Activated CD4-positive, alpha-beta T cell treated with anti-CD3 and anti-CD28 coated beads, Interleukin-2, amount 50 U/mL, for 1 hour (primary cell): ENCODE measurements around the gene SEMA4G.

Experiments used
- DNase-seq: peaks from one replicate; pipeline ENCODE4 v3.0.0-alpha.2; 2020

The SEMA4G gene

DNA sequence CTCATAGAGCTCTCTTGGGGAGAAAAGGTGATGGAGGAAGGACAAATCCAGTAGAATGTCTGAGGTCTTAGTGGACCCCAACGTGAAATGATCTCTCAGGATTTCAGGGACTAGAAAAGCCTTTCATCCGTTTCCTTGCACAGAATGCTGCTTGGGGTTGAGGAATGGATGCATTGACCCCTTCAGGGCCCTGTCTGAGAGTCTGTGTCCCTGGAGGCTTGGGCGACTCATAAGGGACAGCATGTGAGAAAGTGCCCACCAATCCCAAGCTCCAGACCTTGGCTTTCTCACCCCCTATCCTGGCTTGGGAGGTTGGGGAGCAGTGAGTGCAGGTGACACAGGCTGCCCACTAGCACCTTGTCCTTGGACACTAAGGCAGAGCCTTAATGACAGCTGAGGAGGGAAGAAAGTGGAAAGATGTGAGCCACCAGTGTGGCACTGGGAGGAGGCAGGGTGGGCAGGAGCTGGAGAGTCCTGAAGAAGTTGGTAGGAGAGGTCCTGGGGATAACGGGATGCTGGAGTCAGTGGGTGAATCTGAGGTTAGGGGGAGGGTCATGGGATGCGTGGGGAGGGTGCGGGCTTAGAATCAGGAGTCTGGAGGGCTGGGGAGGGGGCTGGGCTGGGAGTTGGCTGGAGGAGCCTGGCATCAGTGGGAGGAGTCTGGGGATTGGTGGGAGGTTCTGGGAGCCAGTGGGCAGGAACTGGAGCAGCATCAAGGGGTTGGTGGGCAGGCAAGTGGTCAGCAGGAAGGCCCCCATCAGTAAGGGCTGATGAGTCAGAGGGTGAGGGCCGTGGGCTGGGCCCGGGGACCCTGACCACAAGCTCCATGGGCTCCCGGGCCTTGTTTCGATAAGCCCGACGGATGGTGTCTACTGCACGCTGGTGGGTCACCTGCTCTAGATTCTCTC, 38.9 kb downstream of the SEMA4G start:
- DNase-seq: no peak

DNA sequence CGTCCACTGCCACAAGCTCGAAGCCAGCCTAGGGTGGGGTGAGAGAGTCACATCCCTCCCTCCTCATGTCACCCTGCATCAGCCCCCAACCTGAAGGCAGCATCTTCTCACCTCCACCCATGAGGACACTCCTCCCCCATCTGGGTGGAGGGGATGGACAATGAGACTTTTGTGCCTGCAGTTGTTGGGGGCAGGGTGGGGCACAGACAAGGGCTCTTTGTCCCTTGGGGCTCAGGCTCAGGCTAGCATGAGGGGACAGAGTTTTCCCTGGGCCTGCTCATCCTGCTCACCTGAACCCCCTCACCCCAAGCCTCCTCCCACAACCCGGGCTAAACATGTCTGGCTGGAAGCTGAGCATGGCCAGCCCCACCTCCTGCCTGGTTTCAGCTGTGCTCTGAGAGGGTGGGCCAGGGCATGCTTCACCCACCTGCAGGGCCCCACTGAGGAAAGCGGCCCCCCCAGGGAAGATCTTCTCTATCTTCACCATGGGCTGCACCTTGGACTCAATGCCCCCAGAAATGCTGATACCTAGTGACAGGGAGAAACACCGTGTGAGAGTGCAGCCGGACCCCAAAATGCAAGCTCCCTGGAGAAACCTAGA, 39.6 kb downstream of the SEMA4G start:
- no peak for DNase-seq

DNA sequence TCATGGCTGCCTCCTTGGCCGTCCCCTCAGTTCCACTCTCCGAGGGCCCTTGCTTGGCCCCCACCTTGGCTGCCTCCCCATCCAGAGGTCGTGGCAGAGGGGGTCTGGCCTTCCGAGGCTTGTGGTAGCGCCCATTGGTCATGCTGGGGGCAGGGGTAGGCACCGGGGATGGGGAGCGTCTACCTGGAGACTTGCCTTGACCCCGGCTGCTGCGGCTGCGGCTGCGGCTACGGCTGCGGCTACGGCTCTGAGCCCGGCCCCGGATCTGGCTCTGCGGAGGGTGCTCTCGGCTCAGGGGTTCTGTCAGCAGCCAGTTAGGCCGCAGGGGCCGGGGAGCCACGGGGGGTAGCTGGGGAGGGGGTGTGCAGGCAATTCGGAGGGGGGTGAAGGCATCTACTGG, 41.0 kb downstream of the SEMA4G start:
- no peak for DNase-seq

DNA sequence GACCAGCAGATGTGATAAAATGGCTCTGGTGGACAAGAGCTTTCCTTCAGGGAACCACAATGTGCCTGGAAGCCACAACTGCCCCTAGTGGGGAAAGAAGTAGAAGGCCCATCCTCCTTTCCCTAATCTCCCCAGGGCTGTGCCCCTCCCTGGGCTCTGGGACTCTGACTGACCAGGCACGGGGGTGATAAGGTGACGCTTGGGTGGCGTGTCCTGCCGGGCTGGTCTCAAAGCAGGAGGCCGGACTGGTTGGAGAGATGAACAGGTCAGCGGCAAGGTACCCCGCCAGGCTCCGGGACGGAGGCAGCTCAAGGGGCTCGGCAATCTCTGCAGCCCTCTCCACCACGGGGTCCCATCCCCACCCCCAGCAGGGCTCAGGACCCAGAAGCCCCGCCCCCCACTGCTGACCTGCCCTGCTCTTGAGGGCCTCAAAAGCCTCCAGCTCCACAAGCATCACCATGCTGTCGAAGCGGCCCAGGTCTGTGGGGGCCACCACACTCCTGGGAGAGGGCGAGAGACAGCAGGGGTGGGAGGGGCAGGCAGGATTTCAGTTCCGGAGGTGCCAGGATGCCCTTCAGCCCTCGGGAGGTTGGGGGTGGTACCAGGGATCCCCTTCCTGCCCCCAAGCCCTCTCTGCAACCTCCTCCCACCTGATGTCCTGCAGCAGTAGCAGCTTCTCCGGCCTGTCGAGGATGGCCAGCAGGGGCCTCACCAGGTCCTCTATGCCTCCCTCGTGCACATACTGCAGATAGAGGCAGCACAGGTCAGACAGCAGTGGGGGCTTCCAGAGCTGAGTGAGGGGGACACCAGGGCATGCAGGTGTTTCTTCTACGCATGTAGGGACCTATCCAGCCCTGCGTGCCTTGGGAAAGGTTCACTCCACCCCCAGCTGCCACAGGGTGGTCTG, 42.5 kb downstream of the SEMA4G start:
- DNase-seq: no peak

DNA sequence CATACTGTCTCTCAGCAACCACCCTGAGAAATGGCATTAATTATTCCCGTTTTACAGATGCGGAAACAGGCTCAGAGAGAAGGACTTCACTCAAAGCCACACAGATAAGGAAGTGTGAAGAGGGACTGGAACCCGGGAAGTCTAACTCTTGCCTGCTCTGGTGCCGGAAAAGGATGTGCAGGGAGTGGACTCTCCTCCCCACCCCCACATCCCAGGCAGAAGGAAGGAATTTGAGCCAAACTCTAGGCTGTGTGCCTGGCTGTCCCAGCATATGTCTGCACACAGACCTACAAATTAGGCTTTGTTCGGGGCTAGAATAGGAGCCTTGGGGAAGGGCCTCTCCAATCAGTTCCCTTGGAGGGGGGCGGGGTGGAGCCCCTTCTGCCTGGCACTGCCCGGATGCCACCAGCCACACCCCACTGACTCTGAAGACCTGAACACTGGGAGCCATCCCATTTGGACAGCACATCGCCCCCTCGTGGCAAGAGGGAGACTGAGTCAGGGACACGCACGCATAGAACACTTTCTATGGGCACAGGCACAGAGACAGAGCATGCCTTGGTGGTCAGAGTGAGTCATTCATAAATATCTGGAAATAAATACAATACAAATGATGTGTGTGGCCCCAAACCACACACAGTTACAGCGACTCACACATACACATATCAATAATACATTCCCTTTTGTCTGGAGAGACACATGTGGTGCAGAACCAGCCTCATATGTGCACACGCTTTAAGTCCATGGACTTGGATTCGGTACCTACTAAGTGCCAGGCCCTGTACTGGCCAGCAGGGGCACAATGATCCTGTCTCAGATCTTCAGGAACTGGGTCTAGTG, 43.4 kb downstream of the SEMA4G start:
- peak; percentile 74 for DNase-seq

DNA sequence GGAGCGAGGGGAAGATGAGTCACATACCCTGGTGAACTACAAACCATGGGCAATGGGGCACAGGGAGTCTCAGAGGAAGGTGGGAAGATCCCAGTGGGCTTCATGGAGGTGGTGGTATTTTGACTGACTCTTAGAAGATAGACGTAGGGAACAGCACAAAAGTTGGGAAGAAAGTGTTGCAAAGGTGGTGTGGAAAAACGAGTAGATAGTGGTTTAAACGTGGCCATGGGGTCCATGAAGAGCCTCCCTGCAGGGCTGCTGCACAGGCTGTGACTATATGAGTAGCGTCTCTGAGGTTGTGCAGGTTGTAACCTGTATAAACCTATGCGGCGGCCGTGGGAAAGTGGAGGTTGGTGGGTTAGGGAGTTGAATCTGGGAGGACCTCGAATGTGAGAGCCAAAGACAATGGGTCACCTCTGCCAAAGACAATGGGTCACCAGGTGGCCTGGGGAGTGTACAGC, 44.1 kb downstream of the SEMA4G start:
- no peak for DNase-seq

DNA sequence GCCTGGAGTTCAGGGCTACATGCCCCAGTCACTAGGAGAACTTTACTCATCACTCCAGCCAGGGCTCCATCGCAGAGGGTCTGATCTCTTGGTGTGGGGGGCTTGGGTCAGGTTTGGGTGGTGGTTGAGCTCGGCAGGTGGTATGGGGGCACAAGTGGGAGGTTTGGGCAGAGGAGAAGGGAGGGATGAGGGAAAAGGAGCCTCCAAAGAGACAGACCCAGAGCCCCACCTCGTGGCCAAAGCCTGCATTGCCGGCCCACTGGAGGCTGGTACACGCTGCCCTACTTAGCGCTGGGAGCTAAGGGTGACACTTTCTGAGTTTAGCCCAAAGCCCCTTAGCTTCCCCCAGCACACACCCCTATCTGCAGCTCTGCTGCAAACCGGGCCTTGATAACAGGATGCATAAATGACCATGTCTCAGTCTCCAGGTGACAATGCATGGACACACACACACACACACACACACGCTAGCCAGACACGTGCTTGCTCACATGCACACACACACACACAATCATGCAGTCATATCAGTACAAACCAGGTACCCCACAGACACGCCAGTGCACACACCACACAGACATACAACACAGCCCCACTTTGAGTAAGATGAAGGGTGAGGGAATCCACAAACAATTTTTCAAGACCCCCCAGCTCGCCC, 45.1 kb downstream of the SEMA4G start:
- DNase-seq: peak; percentile 76

DNA sequence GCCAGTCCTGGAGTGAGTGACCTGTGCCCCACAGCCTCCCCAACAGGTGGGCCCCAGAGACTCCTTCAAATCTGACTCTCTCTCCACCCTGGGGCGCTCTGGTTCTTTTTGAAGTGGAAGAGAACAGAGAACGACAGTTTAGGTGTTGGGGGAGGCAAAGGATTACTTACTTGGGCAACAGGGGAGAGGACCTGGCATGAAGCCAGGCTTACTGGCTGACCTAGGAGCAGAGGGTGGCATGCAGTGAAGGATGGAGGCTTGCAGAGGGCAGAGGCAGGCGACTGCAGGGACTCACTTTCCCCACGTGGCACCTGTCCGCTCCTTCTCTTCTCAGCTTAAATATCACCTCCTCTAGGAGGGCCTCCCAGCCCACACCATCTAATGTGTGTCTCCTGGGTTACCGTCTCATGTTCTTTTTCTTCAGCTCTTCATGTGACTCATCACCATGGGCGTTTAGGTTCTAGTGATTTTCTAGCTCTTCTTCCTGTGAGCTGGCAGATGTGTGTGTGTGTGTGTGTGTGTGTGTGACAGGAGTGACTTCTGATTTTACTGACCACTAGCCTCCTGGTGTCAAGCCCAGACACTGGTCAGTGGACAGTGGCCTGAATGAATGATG, 45.8 kb downstream of the SEMA4G start:
- no peak for DNase-seq

DNA sequence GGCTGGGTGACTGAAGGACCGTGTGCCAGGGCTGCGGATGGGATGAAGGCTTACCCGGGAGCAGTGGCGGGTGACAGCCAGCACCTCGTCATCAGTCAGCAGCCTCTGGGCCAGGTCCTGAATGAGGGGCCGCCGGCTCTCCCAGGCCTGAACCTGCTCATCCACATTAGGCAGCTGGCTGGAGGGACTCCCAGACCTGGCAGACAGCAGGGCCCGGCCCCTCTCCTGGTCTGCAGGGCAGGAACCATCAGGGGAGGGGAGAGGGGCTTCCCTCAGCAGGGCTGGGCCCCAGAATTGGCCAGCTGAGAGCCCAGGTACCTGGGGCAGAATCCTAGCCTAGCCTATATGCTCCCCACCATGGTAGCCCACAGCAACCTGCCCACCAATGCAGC, 46.3 kb downstream of the SEMA4G start:
- no peak for DNase-seq

DNA sequence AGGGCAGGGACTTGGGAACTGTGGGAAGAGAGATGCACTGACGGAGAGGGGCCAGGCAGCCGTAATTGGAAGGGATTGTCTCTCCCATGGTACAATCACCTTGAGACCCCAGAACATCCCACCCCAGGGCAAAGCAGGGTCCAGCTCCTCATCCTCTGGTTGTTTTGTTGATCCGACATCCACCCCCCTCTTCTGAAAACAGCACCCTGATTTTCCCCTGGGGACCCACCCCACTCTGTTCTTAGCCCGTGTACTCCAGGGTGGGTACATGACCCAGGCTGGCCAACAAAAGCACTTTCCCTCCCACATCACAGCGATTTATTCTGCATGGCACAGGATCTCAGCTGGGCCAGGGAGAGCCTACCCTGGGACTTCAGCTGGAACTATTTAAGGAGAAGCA, 47.5 kb downstream of the SEMA4G start:
- DNase-seq: no peak

DNA sequence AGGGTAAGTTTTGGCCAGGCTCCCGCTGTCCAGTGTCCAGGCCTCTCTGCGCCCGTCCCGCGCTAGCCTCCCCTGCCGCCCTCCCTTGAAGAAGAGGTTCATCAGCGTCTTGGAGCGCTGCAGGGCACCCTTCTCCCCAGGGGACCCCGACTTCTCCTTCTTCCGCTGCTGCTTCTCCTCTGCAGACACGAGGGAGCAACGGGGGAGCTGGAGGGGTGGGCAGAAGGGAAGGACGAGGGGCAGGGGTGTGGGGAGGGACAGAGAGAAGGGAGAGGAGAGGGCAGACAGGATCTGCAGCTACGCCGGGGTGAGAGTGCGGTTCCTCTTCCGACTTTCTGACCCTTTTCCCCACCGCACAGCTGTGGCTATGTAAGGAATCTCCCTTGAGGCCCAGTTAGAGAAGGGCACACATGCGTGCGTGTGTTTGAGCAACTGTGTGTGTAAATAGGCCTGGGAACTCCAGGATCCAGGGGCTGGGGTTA, 48.9 kb downstream of the SEMA4G start:
- DNase-seq: no peak

DNA sequence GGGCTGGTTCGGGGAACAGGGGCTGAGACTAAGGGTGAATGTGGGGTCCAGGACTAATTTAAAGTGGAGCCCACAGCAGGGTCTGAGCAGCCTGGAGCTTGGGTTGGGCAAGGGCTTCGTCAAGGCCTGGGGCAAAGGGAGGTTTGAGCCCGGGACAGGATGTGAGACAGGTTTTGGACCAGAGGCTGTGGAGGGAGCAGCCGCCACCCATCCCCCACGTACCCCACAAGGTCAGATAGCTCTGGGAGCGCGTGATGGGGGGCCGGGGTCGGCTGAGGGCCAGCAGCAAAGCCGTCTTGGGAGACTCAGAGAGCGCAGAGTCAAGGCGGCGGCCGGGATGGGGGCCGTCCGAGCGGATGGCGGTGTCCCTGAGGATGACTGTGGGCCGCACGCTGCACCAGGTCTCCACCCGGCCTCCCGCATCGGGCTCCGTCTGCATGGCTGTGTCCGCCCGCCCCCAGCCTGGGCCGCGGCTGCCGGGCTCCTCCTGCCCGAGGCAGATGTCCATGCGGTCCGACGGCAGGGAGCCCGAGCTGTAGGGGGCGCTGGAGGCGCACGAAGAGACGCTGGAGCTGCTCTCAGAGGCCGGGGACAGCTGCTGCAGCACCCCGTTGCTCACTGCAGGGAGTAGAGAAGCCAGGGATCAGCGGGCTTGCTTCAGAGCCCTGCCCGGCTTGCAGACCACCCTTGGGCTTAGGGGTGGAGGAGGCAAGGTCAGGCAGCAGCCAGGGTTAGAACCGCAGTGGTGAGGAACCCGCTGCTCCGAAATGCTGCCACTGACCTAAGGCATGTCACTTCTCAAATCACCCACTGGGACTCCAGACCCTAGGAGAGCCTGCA, 49.5 kb downstream of the SEMA4G start:
- peak; percentile 74 for DNase-seq
